ENCODE data around the gene RAB11FIP3.
"Not testable (repeated sequence)": the region's sequence is repeated elsewhere in the genome, so short reads cannot be mapped to it uniquely, and the experiment has no call there.

The RAB11FIP3 gene

GRCh38 chr16:386641-387156, 38.8 kb upstream of the RAB11FIP3 start:
- DNase-seq (ENCODE audit: low read depth) = no peak
- H3K4me3 ChIP-seq (ENCODE audit: low read length) = no peak overlapping the region
- TF ChIP-seq CTCF (conservative IDR thresholded peaks at IDR 0.05; ENCODE audit: low read depth, low read length) = no peak

GRCh38 chr16:387761-388666, 37.4 kb upstream of the RAB11FIP3 start:
- H3K4me3 ChIP-seq (ENCODE audit: low read length); DNase-seq (ENCODE audit: low read depth): not testable (repeated sequence)
- TF ChIP-seq CTCF (conservative IDR thresholded peaks at IDR 0.05; ENCODE audit: low read depth, low read length) = peak; percentile 26

GRCh38 chr16:389352-389751, 36.1 kb upstream of the RAB11FIP3 start:
- no peak for DNase-seq (ENCODE audit: low read depth)
- no peak for TF ChIP-seq CTCF (conservative IDR thresholded peaks at IDR 0.05; ENCODE audit: low read depth, low read length)
- H3K4me3 ChIP-seq (ENCODE audit: low read length) = no peak overlapping the region

- H3K4me3 ChIP-seq (ENCODE audit: low read length) = no peak overlapping the region
- no peak for DNase-seq (ENCODE audit: low read depth)
- TF ChIP-seq CTCF (conservative IDR thresholded peaks at IDR 0.05; ENCODE audit: low read depth, low read length) = peak; percentile 88
These were observed 33.5 kb upstream of the RAB11FIP3 start for GRCh38 chr16:391885-392335.

GRCh38 chr16:392450-393030, 32.9 kb upstream of the RAB11FIP3 start:
- no peak overlapping the region for H3K4me3 ChIP-seq (ENCODE audit: low read length)
- TF ChIP-seq CTCF (conservative IDR thresholded peaks at IDR 0.05; ENCODE audit: low read depth, low read length) = no peak
- DNase-seq (ENCODE audit: low read depth) = no peak

GRCh38 chr16:396199-396598, 29.2 kb upstream of the RAB11FIP3 start:
- DNase-seq (ENCODE audit: low read depth) = no peak
- TF ChIP-seq CTCF (conservative IDR thresholded peaks at IDR 0.05; ENCODE audit: low read depth, low read length) = no peak
- H3K4me3 ChIP-seq (ENCODE audit: low read length) = peak overlapping the region; percentile 50
